GM19239 (cell line): ENCODE data around the gene TPX2.
"Not testable (repeated sequence)": the region's sequence is repeated elsewhere in the genome, so short reads cannot be mapped to it uniquely, and the experiment has no call there.

Source experiments
- DNase-seq: peaks from one replicate; pipeline ENCODE4 v3.0.0; 2011; ENCODE audit warnings: low spot score; ENCODE audit not compliant: insufficient read length
- FAIRE-seq: peaks from 2 replicates; lab custom pipeline; 2011; peaks lifted over from hg19 to GRCh38; lab: Jason Lieb, UNC

TPX2 gene

DNA sequence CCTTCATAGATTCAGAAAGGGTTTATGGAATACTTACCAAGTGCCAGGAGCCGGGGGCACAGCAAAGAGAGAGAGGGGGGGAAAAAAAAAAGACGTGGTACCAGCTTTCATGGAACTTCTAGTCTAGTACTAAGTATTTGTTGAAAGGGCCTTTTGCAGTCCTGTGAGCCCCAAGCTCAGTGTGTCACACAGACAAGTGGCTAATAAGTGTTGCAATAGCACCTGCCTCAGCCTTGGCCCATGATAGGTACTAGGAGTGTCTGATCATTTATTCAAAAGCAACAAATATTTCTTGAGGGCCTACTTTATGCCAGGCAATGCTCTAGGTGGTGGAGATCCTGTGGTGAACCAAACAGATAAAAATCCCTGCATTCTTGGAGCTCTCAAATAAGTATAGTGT is 88.0 kb downstream of the TPX2 start:
- DNase-seq (no peak), FAIRE-seq (no peak)

DNA sequence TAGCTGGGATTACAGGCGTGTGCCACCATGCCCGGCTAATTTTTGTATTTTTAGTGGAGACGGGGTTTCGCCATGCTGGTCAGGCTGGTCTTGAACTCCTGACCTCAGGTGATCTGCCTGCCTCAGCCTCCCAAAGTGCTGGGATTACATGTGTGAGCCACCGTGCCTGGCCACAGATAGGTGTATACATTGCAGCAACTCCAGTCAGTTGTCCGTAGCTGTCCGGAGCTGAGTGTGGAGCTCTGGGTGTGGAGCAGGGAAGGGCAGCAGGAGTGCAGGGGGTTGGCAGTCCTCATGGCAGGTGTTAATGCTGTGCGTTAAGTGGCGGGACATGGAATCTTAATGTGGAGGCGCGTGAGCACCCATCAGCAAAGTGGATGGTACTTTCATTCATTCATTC is 88.9 kb downstream of the TPX2 start:
- DNase-seq, FAIRE-seq: not testable (repeated sequence)

DNA sequence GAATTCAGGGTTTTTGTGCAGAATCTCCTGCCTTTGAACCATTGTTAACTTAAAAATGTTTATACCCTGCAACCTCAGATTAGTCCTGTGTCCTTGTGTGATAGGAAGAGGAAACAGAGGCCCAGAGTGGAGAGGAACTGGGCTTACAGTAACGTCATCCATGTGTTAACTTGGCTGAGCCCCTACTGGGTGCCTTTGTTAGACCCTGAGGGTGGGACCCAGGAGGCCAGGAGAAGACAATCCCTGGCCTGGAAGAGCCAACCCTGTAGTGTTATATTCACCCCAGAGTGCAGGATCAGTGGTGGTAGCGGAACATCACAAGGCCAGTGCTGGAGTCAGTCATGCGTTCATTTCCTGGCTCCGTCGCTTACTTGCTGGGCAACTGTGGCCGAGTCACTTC is 90.6 kb downstream of the TPX2 start:
- FAIRE-seq: no peak
- no peak for DNase-seq

DNA sequence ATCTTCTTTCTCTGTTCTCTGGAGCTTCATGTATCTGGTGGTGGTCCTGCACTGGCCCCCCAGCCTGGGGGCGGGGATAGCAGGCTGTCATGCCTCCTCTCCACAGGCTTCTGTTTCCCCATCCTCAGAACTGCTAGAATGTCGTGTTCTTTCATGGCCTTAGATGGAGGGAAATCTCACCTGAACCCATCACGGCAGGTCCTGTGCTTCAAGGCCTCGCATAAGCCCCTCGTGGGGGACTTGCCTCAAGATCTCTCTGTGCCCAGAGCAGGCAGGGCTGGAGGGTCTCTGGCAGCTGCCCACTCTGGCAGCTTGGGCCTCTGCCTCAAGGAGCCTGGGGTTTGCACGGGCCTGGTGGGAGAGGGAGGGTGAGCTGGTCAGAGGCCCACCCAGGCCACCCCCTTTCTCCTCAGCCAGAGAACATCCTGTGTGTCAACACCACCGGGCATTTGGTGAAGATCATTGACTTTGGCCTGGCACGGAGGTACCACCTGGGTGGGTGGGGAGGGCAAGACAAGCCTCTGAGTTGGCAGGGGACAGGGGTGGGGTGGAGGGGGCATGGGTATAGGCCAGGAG is 91.4 kb downstream of the TPX2 start:
- DNase-seq: no peak
- FAIRE-seq: no peak

DNA sequence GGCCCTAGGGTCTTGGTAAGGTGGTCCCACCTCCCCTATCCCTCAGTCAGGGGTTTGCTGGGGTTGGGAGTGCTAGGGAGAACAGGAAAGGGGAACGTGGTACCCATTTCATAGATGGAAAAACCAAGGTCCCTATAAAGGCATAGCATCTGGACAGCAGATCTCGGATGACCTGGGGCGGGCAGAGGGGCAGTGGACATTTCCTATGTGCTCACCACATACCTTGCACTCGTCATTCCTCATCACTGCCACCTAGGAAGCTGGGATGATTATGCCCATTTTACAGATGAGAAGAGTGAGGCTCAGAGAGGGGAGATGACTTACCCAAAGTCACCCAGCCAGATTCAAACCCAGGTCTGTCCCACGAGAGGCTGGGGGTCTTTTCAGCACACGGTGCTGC is 92.1 kb downstream of the TPX2 start:
- FAIRE-seq (no peak), DNase-seq (no peak)

DNA sequence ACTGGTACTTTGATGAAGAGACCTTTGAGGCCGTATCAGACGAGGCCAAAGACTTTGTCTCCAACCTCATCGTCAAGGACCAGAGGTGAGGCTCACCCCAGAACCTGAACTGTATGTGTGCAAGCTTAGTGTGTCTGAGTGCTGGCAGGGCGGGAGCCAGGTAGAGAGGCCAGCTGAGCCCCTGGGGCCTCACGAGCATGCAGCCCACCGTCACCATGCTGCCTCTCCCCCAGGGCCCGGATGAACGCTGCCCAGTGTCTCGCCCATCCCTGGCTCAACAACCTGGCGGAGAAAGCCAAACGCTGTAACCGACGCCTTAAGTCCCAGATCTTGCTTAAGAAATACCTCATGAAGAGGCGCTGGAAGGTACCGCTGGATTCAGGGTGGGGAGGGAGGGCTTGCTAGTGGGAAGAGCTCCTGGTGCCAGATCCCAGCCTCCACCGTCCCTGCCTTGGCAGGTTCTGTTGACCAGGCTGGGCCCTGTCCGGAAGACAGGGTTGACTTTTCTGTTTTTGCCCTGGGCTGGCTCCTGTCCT is 92.7 kb downstream of the TPX2 start:
- DNase-seq (no peak), FAIRE-seq (no peak)

DNA sequence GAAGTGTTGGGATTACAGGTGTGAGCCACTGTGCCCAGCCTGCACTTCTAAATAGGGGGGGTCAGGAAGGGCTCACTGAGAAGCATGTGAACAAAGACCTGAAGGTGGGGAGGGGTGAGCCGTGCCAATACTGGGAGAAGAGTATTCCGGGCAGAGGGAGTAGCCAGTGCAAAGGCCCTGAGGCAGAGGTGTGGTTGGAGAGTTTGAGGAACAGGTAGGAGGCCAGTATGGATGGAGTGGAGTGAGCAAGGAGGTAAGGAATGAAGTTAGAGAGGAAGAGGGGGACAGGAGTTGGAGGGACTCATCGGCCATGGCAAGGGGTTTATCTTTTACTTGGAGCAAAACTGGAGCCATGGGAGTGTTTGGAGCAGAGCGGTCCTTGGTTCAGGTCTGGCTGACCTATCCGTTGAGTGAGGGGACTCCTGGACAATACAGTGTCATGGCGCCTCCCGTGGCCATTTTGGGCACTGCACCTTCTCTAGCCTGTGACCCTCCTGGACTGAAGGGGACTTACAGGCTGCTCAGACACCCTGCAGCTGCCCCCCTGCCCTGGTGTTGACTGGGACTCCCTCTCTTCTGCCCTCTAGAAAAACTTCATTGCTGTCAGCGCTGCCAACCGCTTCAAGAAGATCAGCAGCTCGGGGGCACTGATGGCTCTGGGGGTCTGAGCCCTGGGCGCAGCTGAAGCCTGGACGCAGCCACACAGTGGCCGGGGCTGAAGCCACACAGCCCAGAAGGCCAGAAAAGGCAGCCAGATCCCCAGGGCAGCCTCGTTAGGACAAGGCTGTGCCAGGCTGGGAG is 94.2 kb downstream of the TPX2 start:
- peak; percentile 71 for DNase-seq
- FAIRE-seq: no peak

DNA sequence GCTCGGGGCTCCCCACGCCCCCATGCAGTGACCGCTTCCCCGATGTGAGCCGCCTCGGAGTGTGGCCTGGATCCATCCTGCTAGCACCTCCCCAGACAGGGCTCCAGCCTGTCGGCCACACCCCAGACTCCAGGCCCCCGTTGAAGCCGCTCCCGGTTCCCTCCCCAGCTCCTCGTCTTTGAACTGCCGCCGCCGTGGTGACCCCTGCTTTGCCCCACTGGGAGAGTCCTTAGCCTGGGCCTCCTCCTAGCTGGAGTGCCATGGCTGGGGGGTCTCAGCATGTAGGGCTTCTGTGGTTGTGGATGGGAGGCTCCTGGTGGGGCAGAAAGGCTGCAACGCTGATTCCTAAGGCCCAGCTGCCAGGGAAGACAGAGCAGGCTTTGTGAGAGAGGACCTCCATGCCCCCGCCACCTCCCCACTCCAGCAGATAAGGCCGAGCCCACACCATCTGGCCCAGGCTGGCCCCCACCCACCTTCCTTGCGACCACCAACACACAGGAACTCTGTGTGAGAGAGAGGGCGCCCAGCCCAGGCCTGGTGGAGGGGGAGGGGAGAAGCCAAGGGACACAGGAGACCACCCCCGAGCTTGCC is 94.9 kb downstream of the TPX2 start:
- DNase-seq (no peak), FAIRE-seq (no peak)

DNA sequence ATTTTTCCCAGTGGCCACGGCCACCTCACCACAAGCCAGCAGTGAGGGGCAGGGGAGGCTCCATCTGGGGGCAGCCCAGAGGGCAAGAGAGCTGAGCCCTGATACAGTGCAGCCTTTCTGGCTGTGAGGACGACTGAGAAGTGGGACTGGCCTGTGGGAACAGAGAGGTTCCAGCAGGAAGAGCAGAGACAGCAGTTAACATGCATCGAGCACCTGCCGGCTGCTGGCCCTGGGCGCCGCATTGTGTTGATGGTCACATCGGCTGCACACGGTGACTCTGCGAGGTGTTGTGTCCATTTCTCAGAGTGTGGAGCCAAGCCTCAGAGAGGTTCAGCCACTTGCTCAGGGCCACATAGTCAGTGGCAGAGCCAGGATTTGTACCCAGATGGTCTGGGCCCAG is 96.5 kb downstream of the TPX2 start:
- no peak for DNase-seq
- no peak for FAIRE-seq

DNA sequence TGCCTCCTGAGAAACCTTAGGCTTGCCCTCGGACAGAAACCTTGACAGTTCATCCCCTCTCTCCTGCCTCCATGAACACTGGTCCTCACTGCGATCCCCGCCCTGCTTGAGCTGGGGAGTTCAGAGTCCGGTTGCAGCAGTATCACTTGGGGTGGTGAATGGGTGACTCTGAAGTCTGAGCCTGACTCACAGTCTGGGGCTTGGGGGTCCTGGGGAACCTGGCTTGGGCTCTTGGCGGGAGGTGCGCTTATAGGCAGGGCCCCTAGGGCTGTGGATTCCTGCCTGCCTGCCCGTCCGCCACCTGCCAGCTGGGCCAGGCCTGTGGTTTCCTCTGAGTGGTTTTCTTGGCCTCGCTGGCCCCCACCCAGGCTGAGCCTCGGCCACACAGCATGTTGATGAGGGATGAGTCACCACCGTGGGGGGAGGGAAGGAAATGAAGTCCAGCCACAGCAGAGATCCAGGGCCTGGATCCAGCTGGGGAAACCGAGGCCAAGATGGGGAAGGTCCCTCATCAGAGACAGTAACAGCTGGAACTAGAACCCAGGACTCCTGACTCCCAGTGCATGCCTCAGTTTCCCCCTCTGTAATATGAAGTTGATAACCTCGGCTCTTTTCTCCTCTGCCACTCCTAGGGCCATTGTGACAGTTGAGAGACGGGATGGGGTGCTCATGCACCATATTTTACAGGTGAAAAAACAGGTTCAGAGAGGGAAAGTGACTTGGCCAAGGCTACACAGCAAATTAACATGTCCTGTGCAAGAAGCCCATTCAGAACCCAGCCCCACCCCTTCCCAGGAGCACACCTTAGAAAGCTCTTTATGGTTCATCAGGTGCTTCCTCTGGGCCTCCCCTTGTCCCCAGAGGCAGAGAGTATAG is 97.1 kb downstream of the TPX2 start:
- peak; percentile 76 for FAIRE-seq

DNA sequence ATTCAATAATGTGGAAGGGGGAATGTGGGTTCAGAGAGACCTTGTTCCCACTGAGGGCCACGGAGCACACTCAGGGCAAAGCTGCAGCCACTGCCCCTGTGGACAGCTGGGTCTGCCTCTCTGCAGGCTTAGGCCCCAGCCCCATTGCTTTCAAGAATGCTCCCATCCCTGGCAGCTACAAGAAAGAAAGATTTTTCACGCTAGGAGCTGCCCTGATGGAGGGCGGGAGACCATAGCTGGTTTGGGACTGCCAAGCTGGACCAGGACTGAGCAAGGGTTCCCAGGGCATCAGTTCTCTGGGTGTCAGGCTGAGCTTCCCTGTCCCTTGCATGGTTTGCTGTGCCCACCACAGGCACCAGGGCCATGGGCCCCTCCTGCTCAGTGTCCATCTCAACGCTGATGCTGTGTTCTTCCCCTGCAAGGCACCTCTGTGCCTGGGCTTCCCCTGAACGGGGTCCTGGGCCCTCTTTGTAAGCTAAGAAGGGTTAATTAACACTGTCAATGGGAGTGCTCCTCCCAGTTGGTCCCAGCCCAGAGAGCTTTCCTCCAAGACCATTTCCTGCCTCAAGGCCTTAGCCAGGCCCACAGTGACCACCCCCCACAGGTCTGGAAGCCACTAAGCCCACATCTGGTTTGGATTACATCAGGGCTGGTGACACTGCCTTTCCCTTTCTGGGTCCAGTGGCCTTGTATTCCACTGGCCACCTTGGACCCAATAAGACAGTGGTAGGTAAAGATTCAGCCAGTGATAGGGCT is 97.9 kb downstream of the TPX2 start:
- no peak for DNase-seq
- FAIRE-seq: no peak

More for the DNA sequence above, 97.1 kb downstream of the TPX2 start:
- DNase-seq: peak; percentile 54

DNA sequence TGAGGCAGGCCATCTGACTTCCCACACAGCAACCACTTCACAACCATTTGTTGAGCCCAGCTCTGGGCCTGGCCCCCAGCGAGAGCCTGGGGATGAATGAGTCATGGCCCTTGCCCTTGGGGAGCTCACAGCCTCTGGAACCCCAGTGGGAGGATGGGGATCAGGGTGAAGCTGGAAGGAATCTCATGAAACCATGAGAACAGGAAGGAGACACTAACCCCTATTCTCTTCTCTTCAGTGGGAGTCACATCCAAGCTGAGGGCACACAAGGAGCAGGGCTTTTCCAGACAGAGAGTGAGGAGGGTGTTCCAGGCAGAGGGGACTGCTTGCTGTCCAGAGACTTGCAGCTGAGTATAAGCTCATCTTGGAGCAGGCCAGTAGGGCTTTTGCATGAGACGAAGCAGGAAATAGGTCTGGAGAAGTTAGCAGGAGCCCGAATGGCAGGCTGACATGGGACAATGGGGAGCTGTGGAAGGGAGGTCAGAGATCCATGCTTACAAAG is 98.9 kb downstream of the TPX2 start:
- no peak for FAIRE-seq
- DNase-seq: no peak

DNA sequence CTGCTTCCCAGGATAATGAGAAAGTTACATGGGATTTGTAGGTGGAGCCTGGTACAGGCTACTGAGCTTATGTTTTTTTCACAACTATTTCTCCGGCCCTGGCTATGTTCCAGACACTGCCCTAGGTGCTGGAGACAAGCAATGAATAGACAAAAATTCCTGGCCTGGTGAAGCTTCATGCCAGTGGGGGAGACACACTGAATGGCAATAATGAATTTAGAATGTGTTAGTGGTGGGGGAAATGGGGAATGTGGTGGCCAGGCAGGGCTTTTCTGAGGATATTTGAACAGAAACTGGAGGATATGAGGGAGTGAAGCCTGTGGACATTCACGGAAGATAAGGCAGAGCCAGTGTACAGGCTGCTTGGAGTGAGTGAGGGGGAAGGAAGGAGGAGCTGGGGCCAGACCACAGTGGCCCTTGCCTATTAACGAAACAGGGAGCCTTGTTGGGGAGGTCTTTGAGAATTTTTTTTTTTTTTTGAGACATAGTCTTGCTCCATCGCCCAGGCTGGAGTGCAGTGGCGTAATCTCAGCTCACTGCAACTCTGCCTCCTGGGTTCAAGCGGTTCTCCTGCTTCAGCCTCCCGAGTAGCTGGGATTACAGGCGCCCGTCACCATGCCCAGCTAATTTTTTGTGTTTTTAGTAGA is 99.7 kb downstream of the TPX2 start:
- DNase-seq: no peak
- no peak for FAIRE-seq

DNA sequence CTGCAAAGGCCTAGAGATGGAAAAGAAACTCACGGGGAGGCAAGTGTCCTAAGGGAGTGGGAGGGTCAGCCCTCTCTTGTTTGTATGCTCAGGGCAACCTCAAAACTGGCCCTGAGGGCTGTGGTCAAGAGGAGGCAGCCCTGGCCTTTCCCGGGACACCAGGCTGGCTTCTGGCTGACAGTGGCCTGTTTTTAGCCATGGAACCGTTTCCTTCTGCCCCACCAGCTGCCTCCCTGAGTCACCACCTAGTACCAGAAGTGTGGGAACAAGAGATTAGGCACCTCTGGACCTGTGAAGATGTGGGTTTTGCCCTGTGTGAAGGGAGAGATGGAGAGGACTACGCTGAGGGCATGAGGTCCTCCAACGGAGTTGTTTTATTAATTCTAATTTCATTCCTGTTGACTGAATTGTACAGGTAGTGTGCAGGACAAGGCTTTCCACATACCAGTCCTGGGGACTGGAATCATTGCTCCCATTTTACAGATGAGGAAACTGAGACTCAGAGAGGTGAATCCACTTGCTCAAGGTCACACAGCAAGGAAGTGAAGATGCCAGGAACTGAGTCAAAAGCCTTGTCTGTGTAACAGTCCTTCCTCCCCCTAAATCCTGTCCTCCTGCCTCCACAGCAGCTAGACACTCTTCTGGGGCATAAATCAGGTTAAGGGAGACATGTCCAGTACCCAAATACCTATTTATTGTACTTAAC is 100.8 kb downstream of the TPX2 start:
- FAIRE-seq: no peak

DNA sequence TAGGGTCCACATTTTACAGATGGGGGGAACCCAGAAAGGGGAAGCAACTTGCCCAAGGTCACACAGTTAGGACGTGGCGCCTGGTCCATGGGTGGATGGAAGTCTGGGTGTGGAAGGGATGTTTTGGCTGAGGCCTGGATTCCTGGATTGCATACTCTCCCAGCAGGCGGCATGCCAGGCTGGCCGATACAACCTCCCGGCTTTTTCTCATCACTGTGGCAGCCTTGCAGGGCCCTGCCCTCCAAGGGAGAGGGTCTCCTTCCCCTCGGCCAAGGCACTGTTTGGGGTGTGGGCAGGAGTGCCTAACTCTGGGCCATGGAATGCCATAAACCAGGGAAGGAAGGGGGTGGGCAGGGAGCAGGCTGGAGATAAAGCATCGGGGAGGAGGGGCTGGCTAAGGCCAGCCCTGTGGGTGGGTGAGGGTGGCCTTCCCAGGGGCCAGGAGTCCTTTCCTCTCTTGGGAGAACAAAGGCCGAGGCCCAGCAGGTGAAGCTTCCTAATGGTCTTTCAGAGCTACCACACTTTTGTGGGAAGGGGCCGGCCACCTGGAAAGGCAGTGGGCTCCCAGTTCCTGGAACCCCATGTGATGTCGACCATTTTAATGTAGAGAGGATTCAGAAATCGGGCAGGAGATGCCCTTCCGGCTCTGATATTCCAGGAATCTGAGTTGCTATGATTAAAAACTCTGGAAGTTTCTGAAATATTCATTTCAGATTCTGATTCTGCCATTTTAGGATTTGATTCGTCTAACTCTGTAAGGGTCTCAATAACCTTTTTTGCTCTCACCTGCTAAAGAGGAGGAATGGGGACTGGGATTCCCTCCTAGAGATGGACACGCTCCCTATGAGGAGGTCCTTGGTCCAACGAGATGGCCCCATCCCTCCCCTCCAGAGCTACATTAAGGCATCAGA is 102.1 kb downstream of the TPX2 start:
- no peak for DNase-seq
- FAIRE-seq: no peak

More for the DNA sequence above, 100.8 kb downstream of the TPX2 start:
- no peak for DNase-seq

DNA sequence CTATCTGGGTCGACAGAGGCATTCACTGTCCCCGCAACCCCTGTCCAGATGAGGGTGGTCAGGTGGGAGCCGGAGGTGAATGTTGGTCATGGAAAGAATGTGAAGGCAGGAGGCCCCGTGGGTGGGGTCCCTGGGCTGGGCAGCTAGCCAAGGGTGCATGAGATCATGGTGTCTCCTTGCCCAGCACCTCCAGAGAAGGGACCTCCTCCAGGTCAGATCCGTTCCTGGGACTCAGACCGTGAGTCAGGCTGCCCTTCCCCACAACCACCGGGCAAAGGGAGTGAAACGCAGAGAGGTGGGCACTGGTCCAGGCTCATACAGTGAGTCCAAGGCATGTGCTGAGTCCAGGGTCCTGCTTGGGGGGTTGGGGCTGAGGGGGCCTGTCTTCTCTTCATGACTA is 102.8 kb downstream of the TPX2 start:
- DNase-seq (no peak), FAIRE-seq (no peak)

DNA sequence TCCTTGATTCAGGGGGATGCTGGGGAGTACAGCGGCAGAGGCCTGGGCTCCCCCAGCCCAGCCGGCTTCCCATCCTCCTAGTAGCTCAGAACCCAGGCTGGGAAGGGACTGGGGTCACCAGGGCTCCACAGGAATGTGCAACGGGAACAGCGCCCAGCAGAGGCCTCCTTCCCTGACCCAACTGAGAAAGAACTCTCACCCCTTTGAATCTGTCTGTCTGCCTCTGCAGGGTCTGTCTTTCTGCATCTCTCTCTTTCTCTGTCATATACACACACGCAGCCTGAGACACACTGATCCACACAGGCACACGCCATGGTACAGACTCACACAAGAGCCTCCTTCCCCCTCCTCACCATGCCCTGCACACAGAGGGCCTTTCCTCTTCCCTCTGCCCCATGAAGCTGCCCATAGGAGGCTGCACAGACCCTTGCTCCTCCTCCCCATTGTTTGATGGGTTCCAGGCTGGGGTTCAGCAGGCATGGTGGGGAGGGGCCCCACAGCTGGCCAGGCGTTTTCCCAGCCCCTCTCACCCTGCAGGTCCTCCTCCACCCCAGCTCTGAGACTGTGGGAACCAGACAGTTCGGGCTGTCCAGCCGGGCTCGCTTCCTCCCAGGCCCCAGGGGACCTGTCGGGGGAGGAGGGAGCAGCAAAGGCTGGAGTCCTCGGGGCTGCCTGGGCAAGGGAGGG is 103.5 kb downstream of the TPX2 start:
- DNase-seq (no peak), FAIRE-seq (no peak)
